Left cardiac atrium (tissue), 4 donors: ENCODE results near the gene RAPSN. TPM values are rescaled to one million over a fixed set of nuclear protein-coding genes. Genes with fewer than 3 reads are reported as not detected.

Experiments used
- ATAC-seq, 2 donors: fragments of 200-7000 bp; cut with Tn5 transposase; one replicate each; pipeline ENCODE4 v1.9.1; 2020; ENCODE audit warnings: mild to moderate bottlenecking in 2 of 2, moderate library complexity in 2 of 2
- DNase-seq: peaks from one replicate; pipeline ENCODE4 v3.0.0-alpha.2; 2020
- intact Hi-C, 2 donors: fragments of 100-400 bp; cut with DNase I; formaldehyde crosslinking; loops; one replicate each; pipeline versions ENCODE4 v1.14.1 to v1.15.1; 2022 to 2023
- long read RNA-seq: library from polyadenylated mRNA; unstranded; transcript quantifications from one replicate; pipeline ENCODE4 v2.0.0, GENCODE V29; 2021
- total RNA-seq, 2 donors: library from RNA; stranded (reverse); fragmentation: NEBNext Ultra II Directional; extraction: Animal tissue kit (Norgen Biotek cat#: 25700); gene quantifications; one replicate each; pipeline ENCODE4 v1.2.1, GENCODE V29; 2021
- donor health status: DM: no; HTN: yes; CAD: no.
- donor health status: DM: no; HTN: yes; CAD: no; lungs with severe emphysema.
- donor health status: DM: yes; HTN: yes; CAD: no.
- donor health status: Dilated cardiomyopathy.

RAPSN gene
- total RNA-seq, result not detected
- long read RNA-seq, result 0 reads

DNA sequence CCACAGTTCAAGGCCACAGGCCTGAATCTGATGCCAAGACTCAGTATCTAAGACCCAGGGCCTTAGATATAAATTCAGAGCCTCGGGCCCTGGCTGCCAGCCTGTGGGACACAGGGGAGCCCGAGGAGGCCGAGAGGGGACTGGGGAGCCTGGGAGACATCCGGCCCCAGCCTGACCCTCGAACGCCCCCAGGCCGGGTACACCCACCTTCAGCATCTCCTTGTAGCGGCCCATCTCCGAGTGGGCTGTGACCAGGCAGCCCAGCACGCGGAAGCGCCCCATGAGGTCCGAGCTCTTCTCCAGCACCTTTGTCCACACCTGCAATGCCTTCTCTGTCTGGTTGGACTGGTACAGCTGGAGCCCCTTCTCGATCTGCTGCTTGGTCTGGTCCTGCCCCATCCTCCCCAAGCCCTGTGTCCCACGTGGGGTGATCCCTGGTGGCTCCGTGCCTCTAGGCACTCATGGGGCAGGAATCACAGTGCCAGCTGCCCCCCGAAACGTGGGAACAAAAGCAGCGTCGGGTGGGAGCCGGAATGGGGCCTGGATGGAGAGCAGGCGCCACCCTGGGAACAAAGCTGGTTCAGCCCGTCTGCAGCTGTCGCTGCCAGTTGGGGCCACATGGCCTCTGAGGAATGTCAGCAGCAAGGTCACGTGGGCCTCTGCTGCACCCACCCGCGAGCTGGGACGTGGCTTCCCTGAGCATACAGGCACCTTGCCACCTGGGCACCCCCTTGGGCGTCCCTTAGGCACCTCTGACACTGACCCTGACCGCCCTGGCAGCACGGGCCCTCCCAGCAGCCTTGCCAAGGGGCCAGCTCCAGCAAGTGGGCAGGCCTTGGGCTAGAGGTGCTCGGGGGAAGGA is at the start of gene RAPSN:
TSS of gene RAPSN (minus strand) at position 571 of the 862 bp plus-strand sequence. CDS start at position 399, 172 bp downstream.
- ATAC-seq, result peak in 1 of 2 donors; percentile 67
- intact Hi-C loops, result no loop called here

DNA sequence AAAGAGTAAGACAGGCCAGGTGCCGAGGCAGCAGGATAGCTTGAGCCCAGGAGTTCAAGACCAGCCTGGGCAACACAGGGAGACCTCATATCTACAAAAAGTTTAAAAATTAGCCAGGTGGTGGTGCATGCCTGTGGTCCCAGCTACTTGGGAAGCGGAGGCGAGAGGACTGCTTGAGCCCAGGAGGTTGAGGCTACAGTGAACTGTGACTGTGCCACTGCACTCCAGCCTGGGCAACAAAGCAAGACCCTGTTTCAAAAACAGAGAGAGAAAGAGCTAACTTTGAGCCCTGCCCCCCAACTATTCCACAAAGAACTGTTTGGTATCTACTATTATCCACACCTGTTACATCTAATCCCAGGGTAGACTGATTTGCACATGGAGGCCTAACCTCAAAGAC is 49.2 kb upstream of the RAPSN start:
- DNase-seq, result no peak
- intact Hi-C loops, result no loop called here
- no peak for ATAC-seq

More for the DNA sequence above, at the start of gene RAPSN:
- no peak for DNase-seq

DNA sequence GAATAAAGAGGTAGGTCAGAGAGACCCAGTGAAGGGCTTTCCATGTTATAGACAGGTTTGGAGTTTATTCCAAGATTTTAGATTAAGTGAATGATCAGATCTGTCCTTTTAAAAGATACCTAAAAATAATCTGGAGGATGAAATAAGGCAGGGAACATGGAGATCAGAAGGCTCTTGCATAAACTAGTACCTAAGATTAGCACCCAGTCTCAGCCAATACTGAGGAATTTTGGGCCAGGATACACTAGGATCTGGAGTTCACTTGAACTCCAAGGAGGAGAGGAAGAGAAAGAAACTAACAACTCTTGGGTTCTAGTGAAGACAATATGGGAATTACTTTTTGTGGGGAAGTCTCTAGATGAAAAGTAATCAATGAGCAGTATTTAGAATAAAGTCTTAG is 47.9 kb upstream of the RAPSN start:
- ATAC-seq, result no peak
- no peak for DNase-seq
- intact Hi-C loops, result no loop called here

DNA sequence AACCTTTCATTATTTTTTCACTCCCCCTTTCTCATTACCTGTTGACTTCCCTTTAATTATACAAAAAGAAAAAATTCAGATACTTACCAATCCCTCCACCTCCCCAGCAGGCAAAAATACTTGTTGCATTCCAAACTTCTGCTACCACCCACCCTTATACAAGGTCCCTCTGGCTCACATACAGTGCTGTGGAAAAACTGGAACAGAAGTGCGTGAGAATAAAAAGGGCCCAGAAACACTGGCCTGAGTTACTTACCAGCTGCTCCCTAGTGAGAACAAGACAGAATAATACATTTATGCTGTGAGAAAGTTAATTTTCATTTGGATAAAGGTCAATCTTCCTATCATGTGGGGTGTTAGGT is 46.9 kb upstream of the RAPSN start:
- no peak for DNase-seq
- intact Hi-C loops, result no loop called here
- ATAC-seq, result no peak

DNA sequence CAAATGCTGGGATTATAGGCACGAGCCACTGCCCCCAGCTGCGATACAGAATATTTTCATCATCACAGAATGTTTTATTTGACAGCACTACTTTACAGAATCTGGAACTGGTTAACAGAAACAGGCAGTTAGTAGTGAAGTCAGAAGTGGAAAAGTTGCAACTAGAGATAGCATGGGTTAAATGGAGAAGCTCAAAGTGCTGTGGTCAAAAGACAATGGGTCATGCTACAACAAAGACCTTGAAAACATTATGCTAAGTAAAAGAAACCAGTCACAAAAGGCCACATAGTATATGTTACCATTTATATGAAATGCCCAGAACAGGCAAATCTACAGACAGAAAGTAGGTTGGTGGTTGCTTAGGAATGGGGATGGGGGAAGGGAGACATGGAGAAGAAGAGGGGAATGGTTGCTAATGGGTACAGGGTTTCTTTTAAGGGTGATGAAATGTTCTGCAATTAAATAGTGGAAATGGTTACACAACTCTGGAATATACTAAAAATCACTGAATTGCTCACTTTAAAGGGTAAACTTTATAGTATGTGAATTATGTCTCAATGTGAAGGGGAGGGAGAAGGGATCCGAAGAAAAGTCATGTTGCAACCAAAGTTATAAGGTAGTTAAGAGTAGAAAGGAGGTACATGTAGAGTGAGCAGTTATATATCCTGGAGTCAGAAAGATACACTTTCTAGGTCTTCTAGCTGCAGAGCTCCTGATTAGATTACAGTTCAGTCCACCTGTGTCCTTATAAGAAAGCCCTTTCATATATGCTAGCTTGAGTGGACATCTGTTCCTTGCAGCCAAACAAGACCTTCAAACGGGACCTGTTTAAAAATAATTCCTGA is 46.3 kb upstream of the RAPSN start:
- ATAC-seq (no peak), DNase-seq (no peak)
- intact Hi-C loops, result no loop called here

DNA sequence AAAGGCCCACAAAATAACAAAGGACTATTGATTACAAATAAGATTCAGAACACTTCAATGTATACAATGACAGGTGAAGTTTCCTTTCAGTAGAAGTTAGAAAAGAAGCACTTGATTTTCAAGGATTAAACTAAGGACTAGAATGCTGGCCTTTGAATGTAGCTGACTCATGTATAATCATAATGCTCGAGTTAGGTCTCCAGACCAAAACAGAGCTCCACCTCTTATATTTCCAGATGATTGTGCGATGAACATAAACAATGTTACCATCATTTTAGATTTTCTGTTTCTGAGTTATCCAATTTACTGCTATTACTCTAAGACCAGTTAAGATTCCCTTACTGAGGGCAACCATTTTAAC is 40.4 kb upstream of the RAPSN start:
- DNase-seq (no peak), ATAC-seq (no peak)
- intact Hi-C loops, result no loop called here

DNA sequence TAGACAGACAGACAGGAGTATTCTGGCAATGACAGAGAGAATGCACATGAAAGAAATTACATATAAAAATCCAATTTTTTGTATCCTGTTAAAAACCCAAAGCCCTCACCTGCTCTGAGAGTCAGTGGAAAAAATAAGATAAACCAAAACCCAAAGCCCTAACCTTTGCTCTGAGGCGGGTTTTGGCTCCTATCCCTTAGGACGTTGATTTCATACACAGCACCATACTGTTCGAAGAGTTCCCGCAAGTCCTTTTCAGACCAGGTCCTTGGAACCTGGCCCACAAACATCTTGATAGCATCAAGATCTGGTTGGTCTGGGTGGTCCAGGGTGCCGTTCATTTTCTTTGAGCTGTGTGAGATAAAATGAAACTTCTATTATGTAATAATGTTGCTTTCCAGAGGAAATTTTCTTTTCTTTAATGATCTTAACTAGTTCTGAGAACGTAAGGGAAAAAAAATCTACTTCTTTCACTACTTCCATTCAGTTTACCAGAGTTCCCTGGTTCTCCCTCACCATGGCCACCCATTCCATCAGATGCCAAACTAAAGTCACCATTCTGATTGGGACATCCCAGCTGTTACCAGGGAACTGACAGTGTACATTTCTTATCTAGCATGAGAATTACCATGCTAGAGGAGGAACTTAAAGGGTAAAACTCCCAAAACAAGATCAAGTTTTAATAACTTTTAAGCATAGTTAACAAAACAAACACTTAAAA is 39.9 kb upstream of the RAPSN start:
- DNase-seq (no peak), ATAC-seq (no peak)
- intact Hi-C loops, result no loop called here

DNA sequence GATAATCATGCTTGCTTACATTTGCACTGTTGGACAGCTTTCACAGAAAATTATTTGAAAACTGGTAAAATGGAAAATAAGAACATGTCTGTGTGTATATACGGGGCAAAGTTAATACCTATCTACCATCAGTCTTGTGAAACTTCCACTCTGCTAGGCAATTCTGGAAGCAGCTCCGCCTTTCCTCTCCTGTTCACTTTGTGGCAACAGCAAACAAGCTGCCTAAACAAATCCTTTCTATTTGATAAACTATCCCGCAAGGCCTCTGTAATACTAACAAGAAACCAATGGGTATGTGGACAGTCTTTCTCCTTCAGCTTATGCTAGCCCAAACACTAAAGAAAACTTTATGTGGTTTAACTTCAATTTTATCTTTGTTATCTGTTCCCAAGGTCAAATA is 39.2 kb upstream of the RAPSN start:
- intact Hi-C loops, result no loop called here
- ATAC-seq, result no peak
- no peak for DNase-seq

DNA sequence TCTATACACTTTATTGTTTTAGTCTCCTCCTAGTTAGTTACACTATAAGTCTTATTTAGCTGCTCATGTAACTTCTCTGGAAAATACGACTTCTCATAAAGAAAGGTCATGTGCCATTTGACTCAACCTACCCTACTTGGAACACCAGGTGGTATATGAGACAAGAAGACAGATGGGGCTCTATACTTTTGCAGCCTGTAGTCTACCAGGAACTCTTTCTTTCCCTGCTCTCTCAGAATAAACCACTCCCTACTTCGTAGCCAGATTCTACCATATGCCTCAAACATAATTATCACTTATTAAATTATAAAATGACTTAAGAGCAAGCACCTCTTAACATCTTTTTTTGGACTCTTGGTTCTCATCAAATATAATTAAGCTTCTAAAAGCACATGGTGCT is 38.5 kb upstream of the RAPSN start:
- no peak for DNase-seq
- ATAC-seq, result no peak
- intact Hi-C loops, result no loop called here

DNA sequence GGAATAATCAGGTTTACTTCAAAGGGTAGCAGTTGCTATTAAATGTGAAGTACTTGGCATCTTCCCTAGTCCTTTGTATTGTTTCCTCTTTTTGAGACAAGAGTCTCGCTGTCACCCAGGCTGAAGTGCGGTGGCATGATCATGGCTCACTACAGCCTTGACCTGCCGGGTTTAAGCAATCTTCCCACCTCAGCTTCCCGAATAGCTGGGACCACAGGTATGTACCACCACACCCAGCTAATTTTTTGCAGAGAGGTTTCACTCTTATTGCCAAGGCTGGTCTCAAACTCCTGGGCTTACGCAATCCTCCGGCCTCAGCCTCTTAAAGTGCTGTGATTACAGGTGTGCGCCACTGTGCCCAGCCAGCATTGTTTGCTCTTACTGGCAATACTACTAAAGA is 36.2 kb upstream of the RAPSN start:
- no peak for DNase-seq
- intact Hi-C loops, result no loop called here
- no peak for ATAC-seq

DNA sequence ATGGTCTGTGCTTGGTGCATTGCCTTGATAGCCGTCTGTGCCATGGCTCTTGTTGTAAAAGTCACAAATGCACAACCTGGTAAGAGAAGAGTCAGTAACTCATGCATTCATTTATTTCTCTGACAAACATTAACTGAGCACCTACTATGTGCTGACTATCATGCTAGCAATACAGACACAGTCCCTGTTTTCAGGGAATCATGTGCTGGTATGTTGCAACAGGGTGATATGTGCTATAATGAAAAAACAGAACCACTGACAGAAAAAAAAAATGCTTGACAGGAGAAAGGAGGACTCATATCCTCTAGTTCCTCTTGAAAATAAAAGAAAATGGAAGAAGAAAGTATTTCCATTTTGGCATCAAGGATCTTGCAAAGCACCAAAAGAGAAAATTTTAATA is 34.5 kb upstream of the RAPSN start:
- ATAC-seq, result no peak
- intact Hi-C loops, result no loop called here
- DNase-seq, result no peak

DNA sequence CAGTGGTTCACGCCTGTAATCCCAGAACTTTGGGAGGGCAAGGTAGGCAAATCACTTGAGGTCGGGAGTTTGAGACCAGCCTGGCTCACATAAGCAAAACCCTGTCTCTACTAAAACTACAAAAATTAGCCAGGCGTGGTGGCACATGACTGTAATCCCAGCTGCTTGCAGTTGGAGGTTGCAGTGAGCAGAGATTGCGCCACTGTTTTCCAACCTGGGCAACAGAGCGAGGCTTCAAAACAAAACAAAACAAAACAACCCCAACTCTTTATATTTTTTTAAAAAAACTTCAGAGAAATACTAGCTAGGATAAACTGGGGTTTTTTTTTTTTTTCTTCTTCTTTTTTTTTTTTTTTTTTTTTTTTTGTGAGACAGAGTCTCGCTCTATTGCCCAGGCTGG is 31.8 kb upstream of the RAPSN start:
- no peak for ATAC-seq
- no peak for DNase-seq
- intact Hi-C loops, result no loop called here

DNA sequence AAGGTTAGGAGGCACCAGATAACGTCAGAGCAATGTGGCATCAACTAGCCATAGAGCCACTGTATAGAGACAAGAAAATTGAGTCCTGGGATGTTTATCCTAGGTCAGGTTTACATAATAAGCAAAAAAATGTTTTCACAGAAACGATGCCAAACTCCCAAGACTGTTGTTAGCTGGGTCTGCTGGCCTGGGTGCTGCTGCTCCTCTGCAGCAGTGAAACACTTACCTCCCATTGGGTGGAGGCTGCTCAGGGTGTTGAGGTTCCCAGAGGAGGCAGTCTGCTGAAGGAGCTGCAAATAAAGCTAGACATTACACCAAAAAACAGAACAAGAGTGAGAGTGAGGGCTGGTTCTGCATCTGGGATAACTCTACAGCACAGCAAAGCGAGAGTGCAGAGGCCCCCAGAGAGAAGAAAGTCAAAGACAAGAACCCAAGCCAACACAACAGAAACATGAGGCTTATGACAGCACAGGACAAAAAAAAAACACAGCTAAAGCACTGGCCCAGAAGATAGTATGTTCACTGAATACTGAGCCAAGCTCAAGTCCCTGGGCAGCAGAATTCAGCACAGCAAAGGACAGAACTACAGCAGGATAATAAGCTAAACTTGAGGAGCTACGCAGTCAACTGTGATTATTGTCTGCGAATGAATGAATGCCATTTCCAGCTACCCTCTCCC is 29.9 kb upstream of the RAPSN start:
- peak; percentile 21 to 81 for ATAC-seq
- intact Hi-C loops, result no loop called here

DNA sequence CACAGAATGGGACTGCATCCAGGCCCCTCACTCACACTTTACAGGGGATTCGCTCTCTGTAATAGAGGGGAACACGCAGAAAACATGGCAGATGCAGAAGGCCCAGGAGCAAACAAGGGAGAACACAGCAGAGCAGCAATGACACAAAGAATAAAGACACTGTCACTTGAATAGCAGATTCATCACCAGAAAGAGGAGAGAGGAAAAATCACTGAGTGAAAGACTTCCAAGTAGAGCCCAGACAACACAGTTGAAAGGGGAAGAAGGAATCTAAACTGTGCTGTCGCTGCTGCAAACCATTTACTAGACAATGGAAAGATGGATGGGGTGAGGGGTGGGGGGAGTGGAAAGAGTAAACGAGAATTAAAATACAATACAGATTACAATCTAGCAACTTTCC is 28.8 kb upstream of the RAPSN start:
- no peak for ATAC-seq
- DNase-seq, result no peak
- intact Hi-C loops, result no loop called here

More for the DNA sequence above, 29.9 kb upstream of the RAPSN start:
- DNase-seq, result no peak

DNA sequence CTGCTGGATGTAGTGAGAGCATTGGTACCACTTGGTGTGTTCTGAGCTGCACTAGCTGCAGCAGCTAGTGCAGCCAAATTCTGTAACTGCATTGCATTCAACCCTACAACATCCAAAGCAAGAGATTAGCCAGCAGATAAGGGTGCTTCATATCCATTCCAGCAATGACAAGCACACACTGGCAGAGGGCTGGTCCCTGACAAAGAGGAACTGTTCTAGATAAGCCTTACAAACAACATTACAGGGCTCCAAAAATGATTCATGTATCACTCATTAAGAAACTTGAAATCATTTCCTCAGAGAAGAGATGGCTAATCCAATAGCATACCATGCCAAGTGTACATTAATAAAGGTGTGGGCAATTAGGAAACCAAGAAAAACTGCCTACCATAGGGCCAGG is 28.4 kb upstream of the RAPSN start:
- no peak for DNase-seq
- intact Hi-C loops, result no loop called here
- ATAC-seq, result peak in 1 of 2 donors; percentile 44

DNA sequence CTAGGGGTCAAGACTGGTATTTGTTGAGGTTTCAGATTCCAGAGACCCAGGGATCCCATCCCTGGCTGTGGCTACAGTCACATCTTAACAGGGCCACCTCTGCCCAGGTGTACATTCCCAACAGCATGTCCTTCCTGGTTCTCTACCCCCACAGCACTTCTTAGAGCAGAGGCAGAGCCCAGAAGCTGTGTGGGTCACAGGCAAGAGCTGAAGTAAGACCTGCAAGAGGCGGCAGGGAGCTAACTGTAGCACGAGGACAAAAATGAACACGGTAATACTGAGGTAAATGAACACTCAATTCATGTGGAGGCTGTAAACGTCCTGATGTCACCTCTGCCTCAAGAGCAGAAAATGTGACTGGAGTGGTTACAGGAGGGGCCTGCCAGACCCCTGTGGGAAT is 21.7 kb upstream of the RAPSN start:
- intact Hi-C loops, result no loop called here
- DNase-seq, result no peak
- no peak for ATAC-seq

DNA sequence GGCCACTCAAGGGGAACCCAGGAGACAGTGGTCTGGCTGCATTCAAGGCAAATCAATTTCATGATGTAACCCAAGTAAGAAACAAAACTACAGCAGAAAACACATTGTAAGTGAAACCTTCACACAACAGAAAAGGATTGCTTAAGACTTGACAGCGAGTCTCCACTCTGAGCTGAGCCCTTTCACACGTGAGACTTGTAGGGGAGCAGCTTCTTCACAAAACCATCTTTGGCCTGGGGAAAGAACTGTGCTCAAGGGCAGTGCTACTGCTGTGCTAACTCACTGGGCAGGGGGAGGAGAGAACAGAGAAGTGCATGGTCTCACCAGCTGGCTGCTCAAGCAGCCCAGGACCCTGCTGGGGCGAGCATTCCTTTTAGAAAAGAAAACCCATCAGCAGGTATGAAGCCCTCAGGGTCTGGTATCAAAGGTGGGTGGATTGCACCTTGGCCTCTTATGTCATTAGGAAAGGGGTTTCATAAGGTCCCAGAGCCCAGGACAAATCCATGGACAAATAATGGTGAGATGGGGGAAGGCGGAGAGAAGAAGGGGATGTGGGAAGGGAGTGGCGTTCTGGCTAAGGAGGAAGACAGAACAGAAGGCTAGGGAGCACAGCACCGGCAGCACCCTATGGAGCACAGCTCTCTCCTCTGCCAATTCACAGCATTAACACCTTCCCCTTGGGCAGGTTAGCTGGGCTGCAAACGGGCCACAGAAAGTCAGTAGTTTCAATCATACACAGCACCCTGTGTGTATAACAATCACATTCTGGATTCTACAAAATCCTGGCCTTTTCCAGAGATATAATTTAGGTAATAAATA is 20.6 kb upstream of the RAPSN start:
- peak in 1 of 2 donors; percentile 23 for ATAC-seq
- no peak for DNase-seq
- intact Hi-C loops, result no loop called here

DNA sequence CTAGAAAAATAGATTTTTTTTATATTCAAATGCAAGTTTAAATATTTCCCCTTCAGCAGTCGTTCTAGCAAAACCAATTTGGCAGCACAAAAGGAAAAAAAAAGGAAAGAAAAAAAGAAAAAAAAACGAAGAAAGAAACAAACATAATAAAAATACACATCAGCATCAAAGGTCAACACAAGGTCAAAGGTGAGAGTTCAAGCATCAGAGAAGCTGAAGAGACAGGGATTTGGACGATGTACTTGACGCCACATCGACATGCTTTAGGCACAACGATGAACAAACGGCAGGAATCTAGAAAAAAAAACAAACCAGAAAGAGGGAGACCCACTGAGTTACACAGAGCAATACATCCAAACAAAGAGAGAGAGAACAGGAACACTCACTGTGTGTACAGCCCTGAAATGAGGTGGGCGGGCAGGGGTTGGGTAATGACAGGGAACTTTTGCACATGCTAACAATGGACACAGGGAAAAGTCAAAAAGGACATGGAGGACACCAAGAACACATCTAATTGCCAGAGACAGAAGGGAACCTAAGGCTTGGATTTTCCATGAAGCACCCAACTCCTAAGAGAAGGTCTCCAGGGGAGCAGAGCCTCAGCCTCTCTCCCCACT is 19.8 kb upstream of the RAPSN start:
- ATAC-seq, result peak in 1 of 2 donors; percentile 15

More for the DNA sequence above, 19.8 kb upstream of the RAPSN start:
- DNase-seq, result no peak
- intact Hi-C loops, result no loop called here
